A549 (cell line): ENCODE measurements around the gene SLC43A1.

Experiments
- CTCF ChIP-seq: fragments of >200 bp; sonication (Bioruptor Twin); formaldehyde crosslinking; IDR thresholded peaks from 3 replicates; pipeline ENCODE4 v1.5.1; 2016
- POLR2A ChIP-seq: IDR thresholded peaks from 2 replicates; pipeline ENCODE4 v1.6.1; 2012; ENCODE audit warnings: mild to moderate bottlenecking, low read length

GRCh38 chr11:57502870-57503269 lies 12.6 kb downstream of the SLC43A1 start:
- no peak for TF ChIP-seq POLR2A
- no peak for TF ChIP-seq CTCF
